Measurements from ENCODE around the gene ZNF8.
"Not testable (repeated sequence)": the region's sequence is repeated elsewhere in the genome, so short reads cannot be mapped to it uniquely, and the experiment has no call there.

The ZNF8 gene

DNA sequence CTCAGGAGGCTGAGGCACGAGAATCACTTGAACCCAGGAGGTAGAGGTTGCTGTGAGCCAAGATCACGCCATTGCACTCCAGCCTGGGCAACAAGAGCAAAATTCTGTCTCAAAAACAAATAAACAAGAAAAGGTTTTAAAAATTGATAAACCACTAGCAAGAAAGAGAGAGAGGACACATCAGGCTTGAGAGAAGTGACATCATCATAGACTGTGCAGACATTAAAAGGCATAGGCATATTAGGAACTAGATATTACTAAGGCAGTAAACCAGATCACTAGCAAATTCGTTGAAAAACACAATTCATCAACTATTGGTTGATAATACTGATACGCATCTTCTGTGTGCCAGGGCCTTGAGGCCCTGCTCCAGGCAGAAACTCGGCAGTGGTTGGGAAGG is 66.8 kb downstream of the ZNF8 start:
- Histone ChIP-seq H3K27ac (no peak overlapping the region), H3K4me3 (no peak overlapping the region)
- TF ChIP-seq, protein P1, sequence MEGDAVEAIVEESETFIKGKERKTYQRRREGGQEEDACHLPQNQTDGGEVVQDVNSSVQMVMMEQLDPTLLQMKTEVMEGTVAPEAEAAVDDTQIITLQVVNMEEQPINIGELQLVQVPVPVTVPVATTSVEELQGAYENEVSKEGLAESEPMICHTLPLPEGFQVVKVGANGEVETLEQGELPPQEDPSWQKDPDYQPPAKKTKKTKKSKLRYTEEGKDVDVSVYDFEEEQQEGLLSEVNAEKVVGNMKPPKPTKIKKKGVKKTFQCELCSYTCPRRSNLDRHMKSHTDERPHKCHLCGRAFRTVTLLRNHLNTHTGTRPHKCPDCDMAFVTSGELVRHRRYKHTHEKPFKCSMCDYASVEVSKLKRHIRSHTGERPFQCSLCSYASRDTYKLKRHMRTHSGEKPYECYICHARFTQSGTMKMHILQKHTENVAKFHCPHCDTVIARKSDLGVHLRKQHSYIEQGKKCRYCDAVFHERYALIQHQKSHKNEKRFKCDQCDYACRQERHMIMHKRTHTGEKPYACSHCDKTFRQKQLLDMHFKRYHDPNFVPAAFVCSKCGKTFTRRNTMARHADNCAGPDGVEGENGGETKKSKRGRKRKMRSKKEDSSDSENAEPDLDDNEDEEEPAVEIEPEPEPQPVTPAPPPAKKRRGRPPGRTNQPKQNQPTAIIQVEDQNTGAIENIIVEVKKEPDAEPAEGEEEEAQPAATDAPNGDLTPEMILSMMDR (IDR thresholded peaks at IDR 0.05) = no peak
- no peak for DNase-seq (ENCODE audit: low spot score)

DNA sequence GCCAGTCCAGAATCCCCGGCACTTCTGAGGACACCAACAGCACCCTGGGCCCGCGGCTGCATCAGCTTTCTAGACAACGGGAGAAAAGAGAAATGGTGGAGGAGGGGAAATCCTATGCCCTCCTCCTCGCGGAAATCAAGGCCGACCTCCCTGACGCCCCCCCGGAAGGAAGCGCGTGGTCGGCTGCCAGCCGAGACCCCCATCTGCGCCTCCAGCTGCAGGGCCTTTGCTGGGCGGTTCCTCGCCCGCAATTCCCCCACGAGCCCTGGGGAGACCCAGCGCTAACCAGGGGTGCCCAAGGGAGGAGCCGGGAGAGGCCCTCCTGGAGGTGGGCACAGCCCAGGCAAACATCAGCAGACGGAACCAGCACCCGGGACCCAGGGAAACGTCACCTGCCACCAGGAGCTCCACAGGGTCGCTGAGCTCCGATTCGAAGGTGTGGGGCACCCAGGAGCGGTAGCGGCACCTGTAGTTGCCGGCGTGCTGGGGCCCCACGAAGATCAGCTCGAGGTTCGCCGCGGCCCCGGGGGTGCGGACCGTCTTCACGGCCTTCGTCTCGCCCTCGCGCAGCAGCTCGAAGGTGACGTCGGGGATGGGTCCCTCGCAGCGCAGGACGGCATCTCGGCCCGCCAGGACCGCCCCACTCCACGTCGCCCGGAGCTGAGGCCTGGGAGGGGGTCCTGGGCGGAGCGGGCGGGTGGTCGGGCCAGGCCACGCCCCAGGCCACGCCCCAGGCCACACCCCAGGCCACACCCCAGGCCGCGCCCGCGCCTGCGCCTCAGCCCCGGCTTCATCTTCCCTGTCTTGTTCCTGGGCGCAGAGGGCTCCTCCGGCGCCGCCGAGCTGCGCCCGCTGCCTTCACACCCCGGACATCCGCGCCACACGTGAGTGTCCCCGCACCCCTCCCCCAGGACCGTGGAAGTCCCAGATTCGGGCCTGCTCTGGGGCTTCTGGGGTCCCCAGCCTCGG is 68.5 kb downstream of the ZNF8 start:
- peak; percentile 83 for DNase-seq (ENCODE audit: low spot score)
- TF ChIP-seq, protein P1 (IDR thresholded peaks at IDR 0.05) = no peak
- Histone ChIP-seq H3K27ac (peak overlapping the region; percentile 67 to 95), H3K4me3 (peak overlapping the region; percentile 86)

DNA sequence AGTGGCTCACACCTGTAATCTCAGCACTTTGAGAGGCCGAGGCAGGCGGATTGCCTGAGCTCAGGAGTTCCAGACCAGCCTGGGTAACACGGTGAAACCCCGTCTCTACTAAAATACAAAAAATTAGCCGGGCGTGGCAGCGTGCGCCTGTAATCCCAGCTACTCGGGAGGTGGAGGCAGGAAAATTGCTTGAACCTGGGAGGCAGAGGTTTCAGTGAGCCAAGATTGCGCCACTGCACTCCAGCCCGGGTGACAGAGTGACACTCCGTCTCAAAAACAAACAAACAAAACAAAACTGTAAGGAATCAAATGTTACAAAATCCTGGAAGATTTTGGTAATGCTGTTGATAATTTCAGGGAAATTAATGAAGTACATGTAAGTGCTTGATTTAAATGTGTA is 69.3 kb downstream of the ZNF8 start:
- H3K27ac ChIP-seq = peak overlapping the region; percentile 67 to 95
- not testable (repeated sequence) for DNase-seq (ENCODE audit: low spot score)

DNA sequence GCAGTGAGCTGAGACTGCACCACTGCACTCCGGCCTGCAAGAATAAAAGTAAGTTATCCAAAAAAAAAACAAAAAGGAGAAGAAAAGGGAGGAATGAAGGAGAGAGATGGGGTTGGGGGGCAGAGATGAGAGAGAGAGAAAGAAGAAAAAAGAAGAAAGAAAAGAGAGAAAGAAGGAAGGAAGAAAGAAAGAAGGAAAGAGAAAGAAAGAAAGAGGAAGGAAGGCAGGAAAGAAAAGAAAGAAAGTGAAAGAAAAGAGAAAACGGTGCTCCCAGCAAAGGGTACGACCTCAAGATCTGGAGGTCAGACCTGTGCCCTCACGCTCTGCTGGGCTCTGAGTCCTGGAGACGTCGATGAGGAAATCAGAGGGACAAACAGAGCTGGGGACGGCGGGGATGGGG is 70.8 kb downstream of the ZNF8 start:
- TF ChIP-seq, protein P1 (IDR thresholded peaks at IDR 0.05) = no peak
- DNase-seq (ENCODE audit: low spot score) = no peak
- Histone ChIP-seq H3K4me3 (peak overlapping the region; percentile 18), H3K27ac (no peak overlapping the region)

More for the DNA sequence above, 69.3 kb downstream of the ZNF8 start:
- H3K4me3 ChIP-seq = peak overlapping the region; percentile 86

DNA sequence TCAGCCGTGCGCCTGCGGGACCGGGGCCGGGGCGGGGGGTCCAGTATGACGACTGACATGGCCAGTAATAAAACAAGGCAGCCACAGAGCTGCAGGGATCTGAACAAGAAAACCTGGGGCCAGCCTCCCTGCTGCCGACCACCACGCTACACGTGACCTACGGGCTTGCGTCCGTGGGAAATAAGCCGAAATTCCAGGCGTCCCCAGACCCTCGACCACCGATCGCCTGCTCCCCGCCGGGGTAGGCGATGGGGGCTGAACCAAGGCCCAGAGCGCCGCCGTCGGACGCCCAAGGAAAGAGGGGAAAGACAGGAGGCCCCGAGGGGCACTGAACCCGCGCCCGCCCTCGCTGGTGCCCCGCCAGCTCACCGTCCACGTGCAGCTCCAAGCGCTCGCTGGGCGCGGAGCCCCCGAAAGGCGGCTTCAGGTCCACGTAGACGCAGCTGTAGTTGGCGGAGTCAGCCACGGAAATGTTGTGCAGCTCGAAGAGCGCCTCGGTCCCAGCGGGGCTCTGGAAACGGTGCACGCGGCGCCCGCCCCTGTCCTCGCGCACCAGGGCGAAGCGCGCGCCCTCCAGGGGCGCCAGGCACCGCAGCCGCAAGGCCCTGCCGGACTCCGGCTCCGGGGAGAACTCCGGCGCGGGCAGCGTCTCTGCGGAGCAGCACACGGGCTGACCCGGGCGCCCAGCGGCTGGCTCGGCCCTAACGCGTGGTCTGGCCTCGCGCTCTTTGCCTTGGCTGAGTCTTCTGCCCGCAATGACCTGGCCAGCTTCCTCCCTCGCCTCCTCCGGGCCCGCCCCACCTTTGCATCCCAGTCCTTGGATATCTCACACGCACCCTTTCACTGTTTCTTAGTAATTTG is 71.5 kb downstream of the ZNF8 start:
- Histone ChIP-seq H3K27ac (no peak overlapping the region), H3K4me3 (peak overlapping the region; percentile 18)
- TF ChIP-seq, protein P1 (IDR thresholded peaks at IDR 0.05) = no peak
- DNase-seq (ENCODE audit: low spot score) = no peak

DNA sequence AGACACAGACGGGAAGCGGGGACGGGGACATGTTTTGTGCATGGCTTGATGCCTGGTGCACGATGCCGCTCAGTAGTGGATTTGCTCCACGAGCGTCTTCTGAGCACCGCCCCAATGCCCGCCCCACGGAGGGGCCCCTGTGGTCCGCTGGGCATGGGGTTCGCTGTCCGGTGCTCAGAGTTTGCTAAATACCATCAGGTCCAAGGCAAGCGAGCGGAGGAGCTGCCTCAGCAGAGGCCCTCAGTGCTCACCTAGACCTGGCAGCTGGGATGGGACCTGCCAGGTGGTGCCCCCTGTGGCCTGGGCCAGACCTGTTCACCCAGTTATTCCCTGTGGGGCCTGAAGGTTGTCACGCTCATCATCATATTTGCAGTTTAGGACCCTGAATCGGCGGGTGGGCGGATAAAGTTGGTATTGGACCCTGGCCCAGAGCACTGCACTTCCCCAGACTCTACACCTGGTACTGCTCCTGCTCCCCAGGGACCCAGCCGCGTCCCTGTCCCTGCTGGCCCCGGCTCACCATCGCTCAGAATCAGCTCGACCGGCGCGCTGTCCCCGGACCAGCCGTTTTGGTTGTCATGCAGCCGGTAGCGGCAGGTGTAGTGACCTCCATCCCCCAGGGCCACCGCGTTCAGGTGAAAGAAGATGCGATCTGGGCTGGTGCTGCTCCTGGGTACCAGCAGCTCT is 72.3 kb downstream of the ZNF8 start:
- DNase-seq (ENCODE audit: low spot score) = no peak
- Histone ChIP-seq H3K27ac (no peak overlapping the region), H3K4me3 (peak overlapping the region; percentile 18)
- TF ChIP-seq, protein P1 (IDR thresholded peaks at IDR 0.05) = no peak

DNA sequence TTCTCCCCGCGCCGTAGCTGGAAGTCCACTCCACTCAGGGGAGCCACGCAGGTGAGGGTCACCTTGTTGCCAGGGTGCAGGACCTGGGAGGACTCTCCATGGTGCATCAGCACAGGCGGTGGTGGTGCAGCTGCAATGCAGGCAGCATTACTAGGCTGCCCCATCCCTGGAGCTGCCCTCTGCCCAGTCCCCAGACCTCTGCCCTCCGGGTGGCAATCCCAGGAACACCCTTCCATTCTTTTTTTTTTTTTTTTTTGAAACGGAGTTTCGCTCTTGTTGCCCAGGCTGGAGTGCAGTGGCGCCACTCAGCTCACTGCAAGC is 72.8 kb downstream of the ZNF8 start:
- Histone ChIP-seq H3K27ac (no peak overlapping the region), H3K4me3 (no peak overlapping the region)
- DNase-seq (ENCODE audit: low spot score) = no peak
- TF ChIP-seq, protein P1 (IDR thresholded peaks at IDR 0.05) = no peak
